Measurements from ENCODE around the gene GPRIN2.

The GPRIN2 gene

DNA sequence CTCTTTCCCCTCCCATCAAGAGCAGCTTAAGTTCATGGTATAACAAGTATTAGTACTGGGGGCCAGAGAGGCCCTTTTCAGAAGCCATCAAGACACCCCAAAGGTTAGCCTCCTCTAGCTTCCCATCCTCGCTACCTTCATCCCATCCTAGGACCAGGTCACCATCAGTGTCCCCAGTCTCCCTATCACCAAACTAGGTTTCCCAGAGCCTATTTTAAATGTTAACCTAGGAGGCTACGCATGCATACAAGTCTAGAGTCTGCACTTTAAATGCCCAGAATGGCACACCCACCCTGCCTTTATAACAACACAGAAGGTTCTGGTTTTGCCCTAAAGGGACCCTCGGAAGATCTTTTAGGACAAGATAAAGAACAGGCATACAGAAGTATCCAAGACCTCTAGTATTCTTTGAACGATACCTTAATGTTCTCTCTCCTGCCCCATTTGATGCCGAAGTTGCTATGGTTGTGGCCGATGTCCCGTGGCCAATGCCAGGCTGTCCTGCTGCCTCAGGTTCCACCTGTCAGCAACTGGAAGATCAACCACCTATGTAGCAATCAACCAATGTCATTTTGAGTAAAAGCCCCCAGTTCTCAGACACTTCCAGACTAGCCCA, 2.2 kb downstream of the GPRIN2 start:
- Mint-ChIP-seq H3K27me3 (peaks cover 11% of the 10 kb centered on the region), H3K4me3 (no peak overlapping the region), H3K36me3 (no peaks in the 10 kb centered on the region)

DNA sequence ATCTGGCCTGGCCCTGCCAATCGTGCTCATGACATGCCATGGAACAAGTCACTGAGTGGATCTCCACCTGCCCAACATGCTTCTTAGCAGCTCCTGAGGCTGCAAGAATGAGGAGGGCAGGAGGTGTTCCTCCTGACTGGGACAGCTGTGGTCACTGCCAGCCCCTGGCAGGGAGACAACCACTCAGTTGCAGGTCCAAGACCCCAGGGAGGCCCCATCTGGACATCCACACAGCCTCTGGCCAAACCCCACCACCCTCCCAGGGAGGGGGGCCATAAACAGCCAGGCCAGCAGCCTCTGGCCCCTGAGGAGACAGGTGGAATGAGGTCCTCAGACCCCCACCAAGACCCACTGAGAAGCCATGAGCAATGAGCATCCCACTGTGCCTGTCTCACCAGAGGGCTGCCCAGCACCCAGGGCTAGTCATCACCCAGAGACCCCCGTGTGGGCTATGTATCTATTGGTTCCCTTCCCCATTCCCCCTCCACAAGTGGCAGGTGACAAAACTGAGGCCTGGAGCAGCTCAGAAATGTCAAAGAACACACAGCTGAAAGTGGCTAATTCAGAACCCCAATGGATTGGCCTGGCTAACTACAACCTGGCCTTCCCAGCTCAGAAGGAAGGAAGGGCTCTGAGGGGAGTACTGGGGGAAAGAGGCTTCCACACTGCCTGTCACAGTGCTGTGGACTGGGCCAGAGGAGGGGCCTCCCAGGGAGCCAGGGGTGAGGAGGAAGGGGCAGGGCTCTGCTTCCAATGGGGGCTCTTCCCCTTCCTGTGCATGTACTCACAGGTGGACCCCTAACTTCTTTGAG, 3.0 kb downstream of the GPRIN2 start:
- Mint-ChIP-seq H3K36me3 (no peaks in the 10 kb centered on the region), H3K4me1 (peaks cover 9% of the 10 kb centered on the region), H3K27ac (no peak overlapping the region), H3K4me3 (no peak overlapping the region), H3K27me3 (peaks cover 11% of the 10 kb centered on the region), H3K9me3 (no peaks in the 10 kb centered on the region)

More for the DNA sequence above, 2.2 kb downstream of the GPRIN2 start:
- H3K4me1 Mint-ChIP-seq: peaks cover 9% of the 10 kb centered on the region
- no peak overlapping the region for H3K27ac Mint-ChIP-seq
- H3K9me3 Mint-ChIP-seq: no peaks in the 10 kb centered on the region

GRCh38 chr10:46552526-46553237, 3.8 kb downstream of the GPRIN2 start:
- Mint-ChIP-seq H3K36me3 (no peaks in the 10 kb centered on the region), H3K4me3 (no peak overlapping the region), H3K27me3 (peaks cover 11% of the 10 kb centered on the region), H3K27ac (no peak overlapping the region), H3K4me1 (peaks cover 5% of the 10 kb centered on the region), H3K9me3 (no peaks in the 10 kb centered on the region)

GRCh38 chr10:46551701-46552525, 4.5 kb downstream of the GPRIN2 start:
- Mint-ChIP-seq H3K9me3 (no peaks in the 10 kb centered on the region), H3K27ac (no peak overlapping the region), H3K4me3 (no peak overlapping the region), H3K27me3 (peaks cover 6% of the 10 kb centered on the region), H3K36me3 (no peaks in the 10 kb centered on the region), H3K4me1 (peaks cover under 1% of the 10 kb centered on the region)

DNA sequence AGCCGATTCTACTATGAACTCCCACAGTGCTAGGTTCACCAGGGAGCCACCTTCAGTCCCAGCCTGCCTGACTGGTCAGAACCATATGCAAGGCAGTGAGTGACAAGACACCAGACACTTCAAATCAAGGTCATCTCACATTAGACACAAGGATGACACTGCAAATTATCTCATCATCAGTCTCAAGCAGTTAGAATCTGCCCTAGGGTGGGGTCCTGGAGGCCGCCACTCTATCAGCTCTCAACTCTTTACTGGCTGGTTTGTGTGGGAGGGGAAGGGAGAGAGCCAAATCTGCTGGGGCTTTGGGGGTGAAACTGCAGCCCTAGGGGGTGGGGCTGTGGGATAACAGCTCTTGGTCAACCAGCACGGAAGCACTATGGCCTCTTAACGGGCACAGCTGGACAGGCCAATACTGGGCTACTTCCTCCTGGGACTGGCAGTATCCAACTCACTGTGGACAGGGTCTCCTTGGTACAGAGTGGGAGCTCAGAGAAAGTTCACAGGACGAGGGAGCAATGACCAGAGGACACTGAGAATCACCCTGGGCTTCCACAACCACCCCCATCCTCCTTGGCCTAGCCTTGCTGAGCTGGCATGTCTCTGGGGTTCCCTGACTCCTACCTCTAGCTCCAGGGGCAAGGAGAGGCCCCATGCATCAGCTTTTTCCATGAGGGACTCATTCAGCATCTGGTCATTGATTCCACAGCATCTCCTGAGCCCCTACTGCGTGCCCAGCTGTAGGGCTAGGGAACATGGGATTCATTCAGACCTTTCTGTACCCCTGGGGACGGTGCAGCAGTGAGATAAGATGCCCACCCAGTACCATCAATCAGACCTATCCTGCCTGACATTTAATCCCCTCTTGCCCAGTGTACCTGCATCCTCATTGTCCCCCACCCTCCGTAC, 5.4 kb downstream of the GPRIN2 start:
- Mint-ChIP-seq H3K36me3 (no peaks in the 10 kb centered on the region), H3K27me3 (peaks cover 4% of the 10 kb centered on the region), H3K4me1 (no peaks in the 10 kb centered on the region), H3K9me3 (no peaks in the 10 kb centered on the region), H3K4me3 (no peak overlapping the region), H3K27ac (no peak overlapping the region)

DNA sequence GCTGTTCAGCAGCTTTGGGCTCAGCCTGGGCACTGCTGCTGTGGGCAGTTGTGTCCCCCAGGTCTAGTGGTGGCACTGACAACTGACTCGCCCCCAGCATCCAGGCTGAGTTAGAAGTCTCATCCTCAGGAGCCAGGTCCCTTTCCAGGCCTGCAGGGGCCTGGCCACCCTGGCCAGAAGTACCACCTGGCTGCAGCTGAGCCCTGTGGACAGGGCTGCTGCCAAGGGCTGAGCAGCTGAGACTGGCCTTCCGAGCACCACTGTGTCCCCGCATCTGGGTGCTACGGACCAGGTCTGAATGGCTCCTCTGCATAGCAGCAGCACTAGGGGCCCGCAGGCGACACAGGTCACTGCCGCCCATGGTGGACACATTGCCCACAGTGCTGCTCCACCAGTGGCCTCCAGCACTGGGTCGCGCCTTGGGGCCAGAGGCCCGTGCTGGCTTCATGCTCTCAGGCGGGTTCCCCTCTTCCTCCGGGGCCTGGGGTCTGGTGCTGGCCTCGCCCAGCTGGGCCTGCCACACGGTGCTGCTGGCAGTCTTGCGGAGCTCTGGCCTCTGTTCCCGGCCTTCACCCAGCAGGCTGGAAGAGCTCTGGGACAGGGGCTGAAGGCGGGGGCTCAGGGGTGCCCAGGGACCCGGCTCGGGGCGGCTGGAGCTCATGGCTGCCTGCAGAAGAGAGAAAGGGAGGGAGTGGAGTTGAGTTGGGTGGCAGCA, 6.2 kb downstream of the GPRIN2 start:
- Mint-ChIP-seq H3K9me3 (no peaks in the 10 kb centered on the region), H3K36me3 (no peaks in the 10 kb centered on the region), H3K27ac (no peak overlapping the region), H3K27me3 (no peaks in the 10 kb centered on the region), H3K4me1 (no peaks in the 10 kb centered on the region), H3K4me3 (no peak overlapping the region)

- Mint-ChIP-seq H3K9me3 (no peaks in the 10 kb centered on the region), H3K4me3 (no peak overlapping the region), H3K27ac (no peak overlapping the region)
Measured at GRCh38 chr10:46549171-46550075, 7.0 kb downstream of the GPRIN2 start.

DNA sequence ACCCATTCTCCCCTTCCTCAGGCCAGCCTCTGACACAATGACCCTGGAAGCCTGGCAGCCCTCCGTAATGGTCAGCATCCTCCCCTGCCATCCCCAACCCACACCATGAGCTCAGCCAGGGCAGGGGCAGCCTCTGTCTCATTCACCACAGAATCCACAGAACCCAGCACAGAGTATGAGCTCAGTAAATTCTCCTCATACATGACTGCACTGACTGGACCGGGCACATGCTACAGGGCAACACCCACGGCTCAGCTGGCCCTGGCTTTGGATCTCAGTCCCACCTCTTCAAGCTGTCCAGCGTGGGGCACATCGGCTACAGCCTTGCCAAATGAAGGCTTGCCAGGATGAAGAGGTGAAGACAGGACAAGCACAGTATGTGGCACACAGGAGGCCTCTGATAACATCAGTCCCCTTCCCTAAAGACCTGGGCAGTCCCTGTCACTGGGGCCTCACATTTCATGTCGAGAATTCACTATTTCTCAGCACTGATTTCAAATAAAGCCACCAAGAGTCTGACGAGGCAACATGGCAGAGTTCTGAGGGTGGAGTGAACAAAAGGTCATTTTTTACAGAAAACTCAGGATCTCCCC, 7.9 kb downstream of the GPRIN2 start:
- H3K27ac Mint-ChIP-seq: no peak overlapping the region
- no peak overlapping the region for H3K4me3 Mint-ChIP-seq
- H3K27me3 Mint-ChIP-seq: no peaks in the 10 kb centered on the region
- H3K36me3 Mint-ChIP-seq: no peaks in the 10 kb centered on the region
- no peaks in the 10 kb centered on the region for H3K9me3 Mint-ChIP-seq
- no peaks in the 10 kb centered on the region for H3K4me1 Mint-ChIP-seq

More at GRCh38 chr10:46549171-46550075, 7.0 kb downstream of the GPRIN2 start:
- no peaks in the 10 kb centered on the region for H3K36me3 Mint-ChIP-seq
- no peaks in the 10 kb centered on the region for H3K4me1 Mint-ChIP-seq
- H3K27me3 Mint-ChIP-seq: no peaks in the 10 kb centered on the region

DNA sequence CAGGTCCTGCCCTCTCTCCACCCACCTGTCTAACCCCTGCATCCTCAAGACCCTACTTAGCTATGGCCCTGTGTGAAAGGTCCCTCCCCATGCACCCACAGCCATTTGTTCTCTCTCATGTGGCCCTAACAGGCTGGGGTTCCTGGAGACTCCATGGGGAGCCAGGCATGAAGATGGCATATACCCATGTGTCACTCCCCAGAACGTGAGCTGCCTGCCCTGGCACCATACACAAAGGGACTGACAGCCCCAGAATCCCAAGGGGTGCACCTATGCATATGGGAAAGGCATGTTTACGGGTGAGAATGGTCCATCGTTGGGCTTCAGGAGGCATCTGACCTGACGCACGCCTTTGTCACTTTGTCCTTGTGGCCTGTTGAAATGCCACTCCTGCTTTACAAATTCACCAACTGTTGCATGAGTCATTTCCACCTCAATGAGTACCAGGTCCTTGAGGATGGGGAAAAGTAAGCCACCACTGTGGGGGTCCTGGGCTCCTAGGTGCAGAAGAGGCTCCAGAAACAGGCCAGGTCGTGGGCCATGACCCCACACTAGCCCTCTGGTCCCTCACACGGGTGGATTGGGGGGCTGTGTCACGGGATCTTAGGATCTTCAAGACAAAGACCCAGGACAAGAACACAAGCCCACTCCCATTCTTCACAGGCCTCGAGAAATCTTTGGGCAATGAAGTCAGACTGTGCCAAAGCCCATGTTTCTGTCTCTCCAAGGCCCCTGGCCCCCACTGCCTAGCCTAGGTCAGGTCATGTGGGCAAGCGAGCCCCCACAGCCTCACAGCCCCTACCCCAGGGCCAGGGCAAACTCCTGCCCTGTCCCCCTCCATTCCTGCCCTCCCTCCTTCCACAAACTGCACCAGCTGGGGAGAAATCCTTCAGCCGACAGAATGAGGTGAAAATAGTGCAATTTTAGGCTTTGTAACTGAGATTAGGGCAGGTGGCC, 8.6 kb downstream of the GPRIN2 start:
- no peak overlapping the region for H3K4me3 Mint-ChIP-seq
- H3K27ac Mint-ChIP-seq: no peak overlapping the region
- H3K27me3 Mint-ChIP-seq: peaks cover 3% of the 10 kb centered on the region
- no peaks in the 10 kb centered on the region for H3K4me1 Mint-ChIP-seq
- H3K36me3 Mint-ChIP-seq: no peaks in the 10 kb centered on the region
- H3K9me3 Mint-ChIP-seq: no peaks in the 10 kb centered on the region

GRCh38 chr10:46546591-46547540, 9.6 kb downstream of the GPRIN2 start:
- Mint-ChIP-seq H3K9me3 (no peaks in the 10 kb centered on the region), H3K4me3 (no peak overlapping the region), H3K27ac (no peak overlapping the region), H3K4me1 (peaks cover 4% of the 10 kb centered on the region), H3K27me3 (peaks cover 11% of the 10 kb centered on the region), H3K36me3 (no peaks in the 10 kb centered on the region)

DNA sequence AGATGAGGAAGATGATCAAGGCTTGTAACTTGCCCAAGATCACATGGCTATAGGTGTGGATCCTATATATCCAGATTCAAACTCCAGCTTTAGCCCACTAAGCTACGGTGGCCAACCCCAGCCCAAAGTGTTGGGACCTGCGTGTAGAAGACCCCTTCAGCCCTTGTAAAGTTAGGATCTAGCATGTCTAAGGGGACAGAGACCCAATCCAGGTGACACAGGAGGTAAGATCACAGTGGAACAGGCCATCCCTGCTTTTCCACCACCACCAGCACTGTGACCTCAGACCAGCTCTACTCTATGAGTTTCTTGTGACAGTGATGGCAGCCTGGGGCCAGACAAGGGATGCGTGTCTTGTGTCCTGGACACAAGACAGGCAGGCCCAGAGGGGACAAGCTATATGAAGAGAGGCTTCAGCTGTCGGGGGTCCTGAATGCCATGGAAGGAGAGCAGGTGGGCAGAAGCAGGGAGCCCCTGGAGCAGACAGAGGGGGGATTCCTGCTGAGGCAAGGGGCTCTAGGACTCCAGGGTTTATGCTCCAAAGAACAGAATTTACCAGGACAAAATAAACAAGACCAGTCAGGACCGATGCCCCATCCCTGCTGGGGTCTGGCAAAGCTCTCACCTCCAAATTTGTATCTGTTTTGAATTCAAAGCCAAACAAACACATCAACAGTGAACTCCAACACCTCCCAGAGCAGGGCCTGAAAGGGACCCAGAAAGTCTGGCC, 10.4 kb downstream of the GPRIN2 start:
- peaks cover 4% of the 10 kb centered on the region for H3K4me1 Mint-ChIP-seq
- H3K27me3 Mint-ChIP-seq: peaks cover 11% of the 10 kb centered on the region
- H3K9me3 Mint-ChIP-seq: no peaks in the 10 kb centered on the region
- H3K4me3 Mint-ChIP-seq: no peak overlapping the region
- no peak overlapping the region for H3K27ac Mint-ChIP-seq
- H3K36me3 Mint-ChIP-seq: no peaks in the 10 kb centered on the region

Data from activated naive CD4-positive, alpha-beta T cell treated with anti-CD3 and anti-CD28 coated beads, Interleukin-2, amount 50 U/mL, for 24 hours (primary cell).